Measurements from ENCODE around the gene LSAMP. TPM values are rescaled to one million over a fixed set of nuclear protein-coding genes. Genes with fewer than 3 reads are reported as not detected.

The LSAMP gene
- total RNA-seq, 1 donor from 2014 or later = 1.1 TPM

- H3K27ac Mint-ChIP-seq (ENCODE audit: unreplicated experiment) = no peak overlapping the region
- no peak overlapping the region for H3K4me3 Mint-ChIP-seq (ENCODE audit: unreplicated experiment)
- TF ChIP-seq CTCF (IDR thresholded peaks at IDR 0.05) = no peak
- H3K4me1 Mint-ChIP-seq (ENCODE audit: low read depth) = no peaks in the 10 kb centered on the region
- no peaks in the 10 kb centered on the region for H3K9me3 Mint-ChIP-seq (ENCODE audit: low read depth)
- no peaks in the 10 kb centered on the region for H3K36me3 Mint-ChIP-seq (ENCODE audit: low read depth)
- H3K27me3 Mint-ChIP-seq (ENCODE audit: low read depth) = no peaks in the 10 kb centered on the region
- DNase-seq (ENCODE audit: low spot score) = no peak
Measured at GRCh38 chr3:116067326-116067725, 378.0 kb downstream of the LSAMP start.

GRCh38 chr3:116065501-116065900 lies 379.8 kb downstream of the LSAMP start:
- Mint-ChIP-seq H3K4me3 (ENCODE audit: unreplicated experiment) (no peak overlapping the region), H3K9me3 (ENCODE audit: low read depth) (no peaks in the 10 kb centered on the region), H3K4me1 (ENCODE audit: low read depth) (no peaks in the 10 kb centered on the region), H3K27me3 (ENCODE audit: low read depth) (no peaks in the 10 kb centered on the region), H3K36me3 (ENCODE audit: low read depth) (no peaks in the 10 kb centered on the region), H3K27ac (ENCODE audit: unreplicated experiment) (no peak overlapping the region)
- DNase-seq (ENCODE audit: low spot score) = no peak
- TF ChIP-seq CTCF (IDR thresholded peaks at IDR 0.05) = no peak

- no peaks in the 10 kb centered on the region for H3K9me3 Mint-ChIP-seq (ENCODE audit: low read depth)
- no peak overlapping the region for H3K4me3 Mint-ChIP-seq (ENCODE audit: unreplicated experiment)
- H3K27me3 Mint-ChIP-seq (ENCODE audit: low read depth) = no peaks in the 10 kb centered on the region
- peaks cover 6% of the 10 kb centered on the region for H3K4me1 Mint-ChIP-seq (ENCODE audit: low read depth)
- H3K36me3 Mint-ChIP-seq (ENCODE audit: low read depth) = no peaks in the 10 kb centered on the region
- no peak overlapping the region for H3K27ac Mint-ChIP-seq (ENCODE audit: unreplicated experiment)
- TF ChIP-seq CTCF (IDR thresholded peaks at IDR 0.05) = no peak
- DNase-seq (ENCODE audit: low spot score) = no peak
Measured at GRCh38 chr3:116064646-116065045, 380.6 kb downstream of the LSAMP start.

- Mint-ChIP-seq H3K4me3 (ENCODE audit: unreplicated experiment) (no peak overlapping the region), H3K36me3 (ENCODE audit: low read depth) (no peaks in the 10 kb centered on the region), H3K4me1 (ENCODE audit: low read depth) (peaks cover 8% of the 10 kb centered on the region), H3K27me3 (ENCODE audit: low read depth) (no peaks in the 10 kb centered on the region), H3K9me3 (ENCODE audit: low read depth) (no peaks in the 10 kb centered on the region), H3K27ac (ENCODE audit: unreplicated experiment) (peak overlapping the region; percentile 80)
- no peak for TF ChIP-seq CTCF (IDR thresholded peaks at IDR 0.05)
- DNase-seq (ENCODE audit: low spot score) = no peak
Measured at GRCh38 chr3:116059421-116060096, 385.7 kb downstream of the LSAMP start.

GRCh38 chr3:116058844-116059243 lies 386.4 kb downstream of the LSAMP start:
- Mint-ChIP-seq H3K36me3 (ENCODE audit: low read depth) (no peaks in the 10 kb centered on the region), H3K27me3 (ENCODE audit: low read depth) (no peaks in the 10 kb centered on the region), H3K27ac (ENCODE audit: unreplicated experiment) (no peak overlapping the region), H3K4me3 (ENCODE audit: unreplicated experiment) (no peak overlapping the region), H3K9me3 (ENCODE audit: low read depth) (no peaks in the 10 kb centered on the region), H3K4me1 (ENCODE audit: low read depth) (peaks cover 8% of the 10 kb centered on the region)
- no peak for TF ChIP-seq CTCF (IDR thresholded peaks at IDR 0.05)
- no peak for DNase-seq (ENCODE audit: low spot score)
